HTR-8/SVneo (cell line): Measurements from ENCODE around the gene DEDD.

Experiments used
- DNase-seq: peaks from one replicate; pipeline ENCODE4 v3.0.0; 2011; ENCODE audit warnings: low spot score, mixed read lengths; ENCODE audit not compliant: insufficient read length
- FAIRE-seq: peaks from 2 replicates; lab custom pipeline; 2011; peaks lifted over from hg19 to GRCh38; lab: Jason Lieb, UNC

DEDD gene

GRCh38 chr1:161164901-161165610 is 32.6 kb upstream of the DEDD start:
- DNase-seq = no peak
- FAIRE-seq = no peak

- FAIRE-seq = no peak
- no peak for DNase-seq
These were observed 31.3 kb upstream of the DEDD start for GRCh38 chr1:161163793-161164192.

- DNase-seq (no peak), FAIRE-seq (no peak)
These were observed 30.3 kb upstream of the DEDD start for GRCh38 chr1:161162806-161163205.

- DNase-seq = no peak
- FAIRE-seq = no peak
These were observed 29.6 kb upstream of the DEDD start for GRCh38 chr1:161162052-161162451.

GRCh38 chr1:161161652-161162051 is 29.2 kb upstream of the DEDD start:
- DNase-seq (no peak), FAIRE-seq (no peak)

GRCh38 chr1:161160671-161161145 is 28.2 kb upstream of the DEDD start:
- DNase-seq (no peak), FAIRE-seq (no peak)

GRCh38 chr1:161159913-161160243 is 27.4 kb upstream of the DEDD start:
- no peak for FAIRE-seq
- no peak for DNase-seq

GRCh38 chr1:161159087-161159912 is 26.8 kb upstream of the DEDD start, which contains the start of gene USP21:
USP21 (plus strand) TSS chr1:161159500; CDS start chr1:161160641, 1,141 bp downstream.
- FAIRE-seq (no peak), DNase-seq (peak; percentile 88)

GRCh38 chr1:161158316-161159010 is 26.0 kb upstream of the DEDD start:
- no peak for FAIRE-seq
- DNase-seq = no peak

GRCh38 chr1:161157867-161158266 is 25.4 kb upstream of the DEDD start:
- FAIRE-seq (no peak), DNase-seq (no peak)

GRCh38 chr1:161153682-161154337 is 21.3 kb upstream of the DEDD start, which contains the start of gene UFC1:
UFC1 (plus strand) TSS chr1:161153978; CDS start chr1:161153998, 20 bp downstream.
- FAIRE-seq = no peak
- peak; percentile 74 for DNase-seq

- no peak for FAIRE-seq
These were observed 20.7 kb upstream of the DEDD start for GRCh38 chr1:161153176-161153575.

GRCh38 chr1:161145832-161146231 is 13.4 kb upstream of the DEDD start:
- FAIRE-seq = no peak
- no peak for DNase-seq

More at GRCh38 chr1:161153176-161153575, 20.7 kb upstream of the DEDD start:
- no peak for DNase-seq

- no peak for FAIRE-seq
- no peak for DNase-seq
These were observed 8.4 kb upstream of the DEDD start for GRCh38 chr1:161140755-161141400.

GRCh38 chr1:161139766-161140165 is 7.3 kb upstream of the DEDD start:
- FAIRE-seq (no peak), DNase-seq (no peak)

- FAIRE-seq (no peak), DNase-seq (no peak)
These were observed 6.0 kb upstream of the DEDD start for GRCh38 chr1:161138431-161138830.

GRCh38 chr1:161137881-161138280 is 5.4 kb upstream of the DEDD start:
- FAIRE-seq (no peak), DNase-seq (no peak)

- FAIRE-seq = no peak
- no peak for DNase-seq
These were observed 813 bp upstream of the DEDD start for GRCh38 chr1:161133220-161133740.
